ENCODE results near the gene LTB. TPM values are rescaled to one million over a fixed set of nuclear protein-coding genes. Genes with fewer than 3 reads are reported as not detected.
A peak's percentile ranks its signal among the peaks of the same experiment; 100 is the strongest.

The LTB gene
- total and polyA plus RNA-seq, 8 donors: 1.5 to 13.7 (median 3.4) TPM

- H3K27me3 ChIP-seq: peaks cover 0 to 18% of the 10 kb centered on the region in 2 donors
- TF ChIP-seq, protein P1, sequence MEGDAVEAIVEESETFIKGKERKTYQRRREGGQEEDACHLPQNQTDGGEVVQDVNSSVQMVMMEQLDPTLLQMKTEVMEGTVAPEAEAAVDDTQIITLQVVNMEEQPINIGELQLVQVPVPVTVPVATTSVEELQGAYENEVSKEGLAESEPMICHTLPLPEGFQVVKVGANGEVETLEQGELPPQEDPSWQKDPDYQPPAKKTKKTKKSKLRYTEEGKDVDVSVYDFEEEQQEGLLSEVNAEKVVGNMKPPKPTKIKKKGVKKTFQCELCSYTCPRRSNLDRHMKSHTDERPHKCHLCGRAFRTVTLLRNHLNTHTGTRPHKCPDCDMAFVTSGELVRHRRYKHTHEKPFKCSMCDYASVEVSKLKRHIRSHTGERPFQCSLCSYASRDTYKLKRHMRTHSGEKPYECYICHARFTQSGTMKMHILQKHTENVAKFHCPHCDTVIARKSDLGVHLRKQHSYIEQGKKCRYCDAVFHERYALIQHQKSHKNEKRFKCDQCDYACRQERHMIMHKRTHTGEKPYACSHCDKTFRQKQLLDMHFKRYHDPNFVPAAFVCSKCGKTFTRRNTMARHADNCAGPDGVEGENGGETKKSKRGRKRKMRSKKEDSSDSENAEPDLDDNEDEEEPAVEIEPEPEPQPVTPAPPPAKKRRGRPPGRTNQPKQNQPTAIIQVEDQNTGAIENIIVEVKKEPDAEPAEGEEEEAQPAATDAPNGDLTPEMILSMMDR (IDR thresholded peaks at IDR 0.05): no peak
- H3K4me1 ChIP-seq: peaks cover 0 to 32% of the 10 kb centered on the region in 2 donors
- no peaks in the 10 kb centered on the region for H3K36me3 ChIP-seq
- no peak for DNase-seq
- H3K9me3 ChIP-seq: no peaks in the 10 kb centered on the region
- ATAC-seq: no peak
- peak overlapping the region in 1 of 2 donors; percentile 70 for H3K27ac ChIP-seq
- H3K4me3 ChIP-seq: no peak overlapping the region
- intact Hi-C loops (cut with DNase I): no loop called here
Measured at GRCh38 chr6:31567531-31568370, 14.5 kb downstream of the LTB start.

- H3K4me3 ChIP-seq: no peak overlapping the region
- intact Hi-C loops (cut with DNase I): no loop called here
- no peaks in the 10 kb centered on the region for H3K9me3 ChIP-seq
- TF ChIP-seq, protein P1 (IDR thresholded peaks at IDR 0.05): no peak
- no peak for ATAC-seq
- H3K36me3 ChIP-seq: peaks cover 0 to 31% of the 10 kb centered on the region in 2 donors
- no peak for DNase-seq
- H3K4me1 ChIP-seq: peaks cover 7 to 78% of the 10 kb centered on the region in 2 donors
- H3K27me3 ChIP-seq: peaks cover 0 to 3% of the 10 kb centered on the region in 2 donors
- H3K27ac ChIP-seq: peak overlapping the region in 1 of 2 donors; percentile 95
Measured at GRCh38 chr6:31560697-31561058, 21.5 kb downstream of the LTB start.

DNA sequence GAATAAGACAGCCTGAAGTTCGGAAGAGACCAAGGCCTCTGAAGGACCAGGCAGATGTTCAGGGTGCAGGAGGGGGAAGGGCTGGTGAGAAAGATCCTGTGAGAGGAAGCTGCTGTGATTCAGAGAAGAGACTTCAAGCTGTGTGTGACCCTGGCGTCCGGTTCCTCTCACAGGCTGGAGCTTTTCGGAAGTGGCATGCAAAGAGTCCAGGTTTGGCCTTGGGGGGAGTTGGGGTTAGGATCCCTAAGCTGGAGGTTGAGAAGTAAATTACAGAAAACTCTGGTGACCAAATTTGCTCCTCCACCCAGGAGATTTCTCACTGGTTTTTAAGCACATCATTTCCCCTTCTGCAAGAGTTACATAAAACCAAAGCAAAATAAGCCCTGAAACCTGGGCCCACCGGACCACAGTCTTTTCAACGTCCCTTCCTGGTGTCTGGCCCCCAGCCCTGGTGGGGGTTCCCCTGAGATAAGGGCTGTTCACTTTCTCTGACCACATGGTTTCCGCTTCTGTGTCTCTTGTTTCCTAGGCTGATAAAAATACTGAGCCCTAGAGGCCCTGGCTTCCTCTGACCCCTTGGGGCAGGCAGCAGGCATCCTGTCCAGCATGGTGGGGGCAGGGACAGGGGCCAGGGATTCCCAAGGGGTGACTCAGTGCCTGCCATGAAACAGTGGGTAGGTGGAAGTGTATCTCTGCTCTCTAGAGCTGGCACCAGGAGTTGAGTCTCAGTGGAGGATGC is 22.1 kb downstream of the LTB start:
- H3K27ac ChIP-seq: peak overlapping the region; percentile 70 to 95
- peak overlapping the region in 1 of 2 donors; percentile 26 for H3K4me3 ChIP-seq
- H3K4me1 ChIP-seq: peaks cover 7 to 78% of the 10 kb centered on the region in 2 donors

GRCh38 chr6:31559606-31559957 is 22.6 kb downstream of the LTB start:
- Histone ChIP-seq H3K4me3 (peak overlapping the region in 1 of 2 donors; percentile 26), H3K27ac (peak overlapping the region; percentile 70 to 95), H3K4me1 (peaks cover 7 to 78% of the 10 kb centered on the region in 2 donors), H3K27me3 (no peaks in the 10 kb centered on the region), H3K9me3 (no peaks in the 10 kb centered on the region), H3K36me3 (peaks cover 0 to 31% of the 10 kb centered on the region in 2 donors)
- ATAC-seq: no peak
- no peak for DNase-seq
- intact Hi-C loops (cut with DNase I): no loop called here
- TF ChIP-seq, protein P1 (IDR thresholded peaks at IDR 0.05): no peak

More for the DNA sequence above, 22.1 kb downstream of the LTB start:
- intact Hi-C loops (cut with DNase I): no loop called here
- peak in 3 of 4 donors; percentile 46 to 89 (median 74) for DNase-seq
- peak; percentile 72 for ATAC-seq
- Histone ChIP-seq H3K9me3 (no peaks in the 10 kb centered on the region), H3K36me3 (peaks cover 0 to 31% of the 10 kb centered on the region in 2 donors), H3K27me3 (no peaks in the 10 kb centered on the region)
- TF ChIP-seq, protein P1 (IDR thresholded peaks at IDR 0.05): no peak

Data from left lung (tissue), 10 donors.